NK-92 treated with Interleukin-12 subunit alpha and Interleukin-12 subunit beta, amount 100 ng/mL, for 24 hours (cell line): ENCODE data around the gene CNTNAP3B.
"Not testable (repeated sequence)": the region's sequence is repeated elsewhere in the genome, so short reads cannot be mapped to it uniquely, and the experiment has no call there.

ENCODE experiments used
- DNase-seq: peaks from one replicate; lab custom pipeline; 2025; lab: John Stamatoyannopoulos, UW

CNTNAP3B gene

DNA sequence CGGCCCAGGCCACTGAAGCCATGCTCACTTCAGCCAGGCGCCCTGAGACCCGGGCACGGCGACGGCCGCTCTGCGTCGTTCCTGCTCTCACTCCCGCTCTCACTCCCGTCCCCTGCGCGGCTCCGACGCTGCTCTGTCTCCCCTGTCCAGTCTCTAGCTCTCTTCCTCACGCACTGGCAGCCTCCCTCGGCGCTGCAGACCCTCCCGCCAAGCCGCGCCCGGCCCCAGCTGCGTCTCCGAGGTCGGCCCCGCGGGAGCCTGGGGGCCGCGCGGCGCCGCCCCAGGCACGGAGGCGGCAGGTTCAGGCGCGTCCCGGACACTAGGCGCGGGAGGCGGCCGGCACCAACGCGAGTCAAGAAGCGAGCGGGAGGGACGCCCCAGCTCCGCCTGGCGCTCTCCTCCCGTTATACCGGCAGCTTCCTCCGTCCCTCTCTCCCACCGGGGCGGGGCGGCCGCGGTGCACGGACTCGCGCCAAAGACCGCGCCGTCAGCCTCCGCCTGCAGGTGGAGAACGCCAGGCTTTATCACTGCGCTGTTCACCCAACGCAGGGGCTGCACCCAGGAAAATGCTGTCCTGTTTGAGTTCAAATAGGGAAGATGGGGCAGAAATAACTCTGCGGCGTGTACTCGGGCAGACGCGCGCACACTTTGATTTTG, at the start of gene CNTNAP3B:
Gene CNTNAP3B (minus strand): TSS at position 354 of the 657 bp plus-strand sequence. CDS start 332 bp downstream, at position 22.
- DNase-seq: not testable (repeated sequence)

DNA sequence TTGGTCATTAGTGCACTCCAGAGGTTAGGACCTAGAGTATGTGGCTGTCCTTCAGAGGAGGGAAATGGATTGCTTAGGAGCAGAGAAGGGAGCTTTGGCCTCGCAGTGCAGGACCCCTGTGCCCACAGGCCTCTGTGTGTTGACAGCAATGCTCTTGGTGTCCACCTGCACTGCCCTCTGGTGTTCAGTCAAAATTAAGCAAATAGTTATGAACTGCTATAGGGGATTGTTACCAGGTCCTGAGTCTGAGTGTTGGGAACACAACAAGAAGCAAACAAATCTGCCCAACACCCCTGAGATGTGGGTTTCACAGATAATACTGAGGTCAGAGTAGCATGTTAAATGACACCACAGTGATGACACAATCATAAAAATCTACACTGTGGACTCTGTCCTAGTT, 31.1 kb upstream of the CNTNAP3B start:
- DNase-seq: not testable (repeated sequence)

DNA sequence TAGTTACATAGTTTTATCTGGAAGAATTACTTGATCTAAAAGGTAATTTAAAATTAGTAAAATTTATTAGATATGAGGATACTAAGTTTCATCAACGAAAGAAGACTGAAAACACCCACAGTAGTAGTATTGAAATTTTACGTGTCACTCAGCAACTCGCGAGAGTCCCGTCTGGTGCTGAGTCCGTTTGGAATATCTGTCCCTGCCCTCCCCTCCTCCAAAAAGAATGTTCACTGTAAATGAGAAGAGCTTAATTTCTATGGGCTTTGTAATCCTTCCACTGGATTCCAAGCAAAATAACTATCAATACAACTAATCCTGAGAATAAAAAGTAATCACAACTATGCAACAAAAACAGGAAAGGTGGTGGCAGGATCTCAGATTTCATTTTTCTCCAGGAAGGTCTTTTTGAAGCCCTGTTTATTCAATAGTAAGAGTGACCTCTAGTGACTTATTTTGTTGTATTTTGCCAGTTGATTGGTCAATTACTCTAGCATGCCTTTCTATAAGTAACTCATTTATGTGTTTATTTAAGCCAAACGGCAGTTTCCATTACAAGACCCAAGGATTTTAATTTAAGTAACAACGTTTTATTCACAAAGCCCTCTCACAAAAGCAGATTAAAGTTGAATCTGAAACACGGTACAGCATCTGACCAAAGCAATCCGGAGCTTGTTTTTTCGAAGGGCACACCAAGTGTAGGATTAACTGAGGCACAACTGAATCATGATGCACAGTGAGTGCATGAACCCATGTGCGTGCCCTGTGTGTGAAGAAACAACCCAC, 2.0 kb downstream of the CNTNAP3B start:
- DNase-seq: not testable (repeated sequence)

DNA sequence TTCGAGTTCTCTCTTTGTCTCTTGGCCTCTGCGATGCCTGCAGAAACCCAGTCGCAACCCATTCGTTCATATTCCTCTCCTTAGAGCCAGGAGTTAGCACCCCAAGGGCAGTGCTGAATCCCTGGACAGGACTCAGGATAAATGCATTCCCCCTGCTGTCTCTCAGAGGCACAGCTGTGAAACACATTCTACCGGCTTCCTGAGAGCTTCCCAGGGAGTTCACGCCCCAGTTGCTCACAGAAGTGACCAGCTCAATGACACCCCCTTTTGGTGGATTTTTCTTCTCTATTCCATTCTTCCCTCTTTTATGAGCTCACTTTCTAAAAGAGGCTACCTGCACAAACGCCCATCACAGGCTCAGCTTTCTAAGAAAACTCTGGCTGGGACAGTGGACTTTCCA, 8.2 kb downstream of the CNTNAP3B start:
- DNase-seq: not testable (repeated sequence)

DNA sequence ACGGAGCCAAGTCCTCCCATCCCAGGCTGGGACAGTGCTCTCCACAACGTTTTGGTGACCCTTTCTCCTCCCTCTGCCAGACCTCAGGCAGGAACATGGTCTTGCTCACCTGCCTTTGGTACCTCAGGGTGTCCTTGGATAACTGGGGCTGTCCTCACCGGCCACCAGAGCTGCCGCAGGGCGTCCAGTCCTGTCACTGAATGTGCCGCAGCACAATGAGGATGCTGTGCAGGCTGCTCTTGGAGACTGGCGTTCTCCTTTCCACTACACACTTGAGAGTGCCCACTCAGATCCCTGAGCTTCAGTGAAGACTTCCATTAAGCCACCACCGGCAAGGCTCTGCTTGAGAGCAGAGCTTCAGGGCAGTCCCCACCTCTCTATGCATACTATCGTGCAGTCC, 33.3 kb downstream of the CNTNAP3B start:
- not testable (repeated sequence) for DNase-seq

DNA sequence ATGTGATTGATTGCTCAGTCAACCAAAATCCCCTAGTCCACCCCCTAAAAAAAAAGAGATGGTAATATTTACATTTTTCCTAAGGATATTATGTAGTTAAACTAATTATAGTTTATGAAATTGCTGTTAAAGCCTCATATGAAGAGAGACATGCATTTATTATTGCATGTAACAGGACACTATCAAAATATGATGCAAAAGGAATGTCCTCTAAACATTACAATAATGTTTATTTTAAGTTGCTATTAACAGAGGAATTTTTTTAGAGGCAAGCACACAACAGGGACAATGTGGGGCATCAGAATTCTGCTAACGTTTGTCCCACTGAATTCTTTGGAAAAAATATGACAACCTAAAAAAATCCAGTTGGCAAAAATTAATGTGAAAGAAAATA, 44.7 kb downstream of the CNTNAP3B start:
- not testable (repeated sequence) for DNase-seq

DNA sequence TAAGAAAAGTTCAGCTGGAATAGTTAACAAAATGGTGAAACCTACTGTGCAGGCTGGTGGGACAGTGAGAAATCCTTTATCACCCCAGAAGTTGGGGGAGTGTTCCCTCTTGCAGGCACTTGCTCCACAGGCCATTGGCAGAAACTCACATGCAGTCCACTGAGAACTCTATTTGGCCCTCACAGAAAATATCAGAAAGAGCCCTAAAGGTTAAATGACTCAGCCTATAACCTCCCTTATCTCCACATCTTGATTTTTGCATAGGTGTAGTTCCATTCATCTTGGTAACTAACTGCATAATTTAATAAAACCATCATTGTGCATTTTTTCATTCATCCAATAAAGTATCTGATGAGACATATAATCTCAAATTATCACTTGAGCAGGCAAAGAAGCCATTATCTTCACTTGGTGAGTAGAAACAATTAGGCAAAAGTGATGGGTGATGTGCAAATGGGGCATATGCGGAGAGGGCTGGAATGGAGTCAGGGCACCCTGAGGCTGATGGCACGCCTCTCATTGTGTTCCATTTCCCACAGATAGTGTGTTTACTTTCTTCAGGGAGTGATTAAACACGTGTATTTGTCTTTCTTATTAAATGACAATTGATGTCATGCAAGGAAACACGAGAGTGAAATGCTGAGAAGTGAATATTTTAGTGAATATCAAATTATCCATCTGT, 45.2 kb downstream of the CNTNAP3B start:
- DNase-seq: not testable (repeated sequence)

DNA sequence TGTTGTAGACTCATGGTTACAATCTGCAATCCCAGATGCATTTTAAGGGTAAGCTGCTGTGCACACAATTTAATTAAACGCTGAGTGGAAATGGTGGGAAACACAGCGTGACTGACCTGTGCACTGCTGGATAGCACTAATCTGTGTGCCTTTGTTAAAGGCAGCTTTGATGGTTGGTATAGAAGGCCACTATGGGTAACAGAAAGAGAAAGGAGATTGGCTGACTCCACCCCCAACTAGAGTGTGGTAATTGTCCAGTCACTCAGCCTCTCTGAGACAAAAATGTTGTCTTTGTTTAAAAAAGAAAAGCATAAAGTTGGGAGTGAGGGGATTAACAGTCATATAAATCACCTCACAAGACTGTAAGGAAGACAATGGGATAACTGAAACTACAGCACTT, 48.9 kb downstream of the CNTNAP3B start:
- not testable (repeated sequence) for DNase-seq

DNA sequence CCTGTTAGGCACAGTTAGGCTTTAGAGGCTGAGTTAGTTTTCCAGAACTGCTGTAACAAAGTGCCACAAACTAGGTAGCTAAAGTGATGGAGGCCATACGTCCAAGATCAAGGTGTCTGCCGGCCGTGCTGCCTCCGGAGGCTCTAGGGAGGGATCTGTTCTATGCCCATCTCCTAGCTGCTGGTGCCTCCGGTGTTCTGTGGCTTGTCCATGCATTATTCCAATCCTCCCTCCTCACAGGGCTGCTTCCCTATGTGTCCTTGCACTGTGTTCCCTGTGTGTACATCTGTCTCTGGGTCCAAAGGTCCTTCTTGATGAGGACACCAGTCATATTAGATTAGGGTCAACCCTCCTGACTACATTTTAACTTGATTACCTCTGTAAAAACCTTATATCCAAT, 54.4 kb downstream of the CNTNAP3B start:
- not testable (repeated sequence) for DNase-seq

DNA sequence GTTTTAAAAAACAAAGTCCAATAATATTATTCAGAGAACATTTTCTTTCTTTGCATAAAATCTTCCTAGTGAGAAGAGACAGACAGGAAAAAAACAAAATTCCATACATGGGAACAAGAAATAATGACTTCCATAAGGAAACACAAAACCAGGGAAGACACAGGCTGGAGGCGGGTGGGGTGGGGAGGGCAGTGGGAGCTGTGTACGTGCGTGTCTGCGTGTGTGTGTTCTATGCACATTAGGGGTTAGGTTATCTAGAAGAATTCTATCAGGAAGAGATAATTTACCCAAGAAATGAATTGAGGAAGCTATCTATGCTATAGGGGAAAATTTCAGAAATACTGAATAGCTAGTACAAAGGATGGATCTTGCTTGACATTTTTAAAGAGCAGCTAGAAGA, 58.2 kb downstream of the CNTNAP3B start:
- not testable (repeated sequence) for DNase-seq

DNA sequence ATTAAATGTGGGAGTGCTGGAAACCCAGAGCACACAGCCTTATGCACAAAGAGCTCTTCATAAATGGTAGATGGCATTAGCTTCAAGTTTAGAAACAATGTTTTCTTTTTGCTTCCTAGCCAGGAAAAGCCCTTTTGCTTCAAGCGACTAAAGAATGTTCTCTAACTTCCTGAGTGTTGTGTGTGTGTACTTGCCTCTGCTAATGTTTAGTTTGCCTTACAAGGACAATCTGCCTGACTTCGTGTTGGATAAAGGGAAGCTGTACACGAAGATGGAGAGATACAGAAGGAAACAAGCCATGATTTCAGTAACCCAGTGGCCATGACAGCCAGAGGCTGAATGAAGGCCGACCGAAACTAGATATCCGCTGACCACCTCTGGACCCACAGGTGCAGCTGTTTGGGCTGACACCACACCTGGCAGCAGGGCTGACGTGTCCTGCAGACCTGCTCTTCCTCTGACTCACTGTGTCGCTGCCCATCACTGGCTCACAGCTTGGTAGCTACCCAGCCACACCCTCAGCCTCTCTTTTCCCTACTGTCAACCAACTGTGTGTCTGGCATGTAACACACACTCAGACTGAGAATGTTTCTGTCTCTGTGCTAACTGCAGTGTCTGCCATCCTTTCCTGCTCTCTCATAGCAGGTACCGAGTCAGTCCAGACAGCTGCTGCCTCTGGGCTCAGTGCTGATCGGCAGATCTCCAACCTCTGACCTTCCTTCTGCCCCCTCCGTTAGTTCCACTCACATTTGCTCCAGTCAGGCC, 59.0 kb downstream of the CNTNAP3B start:
- DNase-seq: not testable (repeated sequence)

DNA sequence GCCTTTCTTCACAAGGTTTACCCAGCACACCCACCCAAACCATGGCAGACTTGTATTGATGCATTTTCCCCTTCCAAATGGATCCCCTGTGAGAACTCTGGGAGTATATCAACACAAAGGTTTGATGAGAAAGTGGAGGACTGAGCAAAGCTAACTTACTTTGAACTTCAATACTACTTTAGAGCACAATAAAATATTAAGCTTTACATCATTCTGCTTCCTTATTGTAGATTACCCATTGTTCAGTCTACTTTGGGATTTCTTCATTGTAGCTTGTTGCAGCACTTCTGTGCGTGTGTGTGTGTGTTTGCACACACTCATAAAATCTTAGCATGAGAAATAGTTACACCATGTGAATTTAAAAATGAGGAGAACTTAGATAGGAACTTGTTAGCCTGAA, 75.4 kb downstream of the CNTNAP3B start:
- not testable (repeated sequence) for DNase-seq

DNA sequence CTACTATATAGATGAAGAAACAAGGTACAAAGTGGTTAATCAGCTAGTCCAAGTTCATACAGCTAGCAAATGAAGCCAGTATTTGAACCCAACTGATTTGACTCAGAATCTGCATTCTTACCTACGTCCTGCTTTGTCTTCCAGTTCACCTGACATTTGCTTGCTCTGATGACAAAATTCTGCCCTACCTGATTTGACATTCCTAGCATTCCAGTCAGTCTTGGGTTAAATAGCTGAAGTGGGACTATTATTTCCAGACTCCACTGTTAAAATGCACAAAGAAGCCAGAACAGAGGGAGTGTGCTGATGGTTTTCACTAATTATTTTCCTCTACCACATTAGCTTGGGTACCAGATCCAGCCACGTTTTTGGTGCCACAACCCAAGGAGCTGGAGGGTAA, 78.5 kb downstream of the CNTNAP3B start:
- DNase-seq: not testable (repeated sequence)

DNA sequence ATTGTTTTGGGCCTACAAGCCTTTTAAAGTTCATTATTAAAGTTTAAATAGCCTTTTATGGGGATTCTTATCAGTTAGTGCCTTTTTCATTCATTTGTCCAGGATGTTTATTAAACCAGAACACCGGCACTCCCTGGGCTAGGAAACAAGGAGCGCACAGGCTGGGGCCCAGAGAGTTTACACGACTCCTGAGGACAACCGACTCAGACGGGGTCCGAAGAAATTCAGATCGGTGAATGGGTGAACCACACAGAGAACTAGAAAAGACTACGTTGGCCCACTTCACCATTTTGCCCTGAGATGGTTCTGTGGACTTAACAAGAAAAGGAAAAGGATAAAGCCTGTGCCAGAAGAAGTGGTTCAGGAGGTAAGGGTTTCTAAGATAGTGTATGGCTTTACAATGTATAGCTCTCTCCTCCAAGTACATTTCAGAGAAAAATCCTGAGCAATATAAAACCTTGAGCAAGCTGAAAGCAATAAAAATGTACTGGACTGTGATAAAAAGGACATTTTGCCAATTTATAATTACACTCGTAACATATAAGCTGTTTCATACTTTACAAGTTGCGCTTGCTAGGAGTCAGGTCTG, 84.7 kb downstream of the CNTNAP3B start:
- DNase-seq: not testable (repeated sequence)

DNA sequence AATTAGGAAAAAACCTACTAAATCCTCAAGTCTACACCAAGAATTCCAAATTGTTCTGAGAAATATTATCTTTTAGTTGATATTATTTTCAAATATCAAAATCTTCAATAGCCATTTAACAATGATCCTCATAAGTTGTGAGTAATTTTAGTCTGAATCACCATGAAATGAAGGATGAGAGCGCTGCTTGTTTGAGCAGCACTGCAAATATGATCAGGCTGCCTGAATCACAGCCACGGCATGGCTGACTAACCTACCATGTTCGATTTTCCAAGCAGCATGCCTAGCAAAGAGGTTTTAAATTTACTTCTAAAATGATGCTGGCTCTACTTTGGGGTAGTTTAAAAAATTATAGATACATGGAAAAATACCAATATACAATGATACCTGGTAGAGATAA, 95.7 kb downstream of the CNTNAP3B start:
- not testable (repeated sequence) for DNase-seq

DNA sequence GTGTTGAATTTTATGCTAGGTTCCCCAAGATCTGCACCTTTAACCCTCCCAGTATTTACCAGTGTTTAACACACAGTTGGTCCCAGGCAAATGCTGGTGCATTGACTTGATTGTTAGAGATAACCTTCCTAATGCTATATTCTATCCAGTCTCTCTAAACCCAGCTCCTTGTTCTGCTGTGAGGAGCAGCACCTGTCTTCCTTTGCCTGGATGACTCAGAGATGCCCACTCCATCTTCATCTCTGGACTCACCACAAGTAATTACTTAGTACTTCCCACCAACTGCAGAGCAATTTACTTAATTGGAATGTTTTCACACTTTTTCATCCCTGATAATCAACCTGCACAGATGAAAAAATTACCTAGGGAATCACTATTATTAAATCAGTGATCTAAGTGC, 108.6 kb downstream of the CNTNAP3B start:
- not testable (repeated sequence) for DNase-seq

DNA sequence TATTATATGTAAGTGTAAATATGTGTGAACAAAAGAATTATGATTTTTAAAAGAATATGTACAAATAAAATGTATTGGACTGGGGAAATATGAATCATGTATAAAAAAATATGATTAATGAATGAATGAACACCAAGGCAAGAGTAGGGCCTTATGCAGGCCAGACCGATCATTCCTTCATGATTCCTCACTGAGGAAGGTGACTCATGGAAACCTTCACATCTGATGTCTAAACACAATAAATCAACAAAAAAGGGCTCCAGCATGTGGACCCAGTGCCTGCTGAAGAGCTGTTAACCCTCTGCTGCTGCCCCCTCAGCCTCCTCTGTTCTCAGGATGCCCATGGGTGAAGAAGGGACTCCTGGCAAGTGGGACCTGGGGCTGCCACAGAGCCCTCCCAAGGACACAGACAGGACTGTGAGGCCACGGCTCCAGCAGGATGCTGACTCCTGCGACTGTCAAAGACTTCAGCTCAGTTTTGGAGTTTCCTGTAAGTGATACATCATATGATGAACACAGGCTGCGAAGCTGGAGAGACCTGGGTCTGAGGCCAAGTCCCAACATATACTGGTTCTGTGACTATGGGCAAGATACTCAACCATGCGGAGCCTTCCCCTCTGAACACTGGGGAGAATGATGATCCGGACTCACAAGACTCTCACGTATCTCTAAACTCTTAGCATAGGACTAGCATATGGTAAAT, 110.9 kb downstream of the CNTNAP3B start:
- not testable (repeated sequence) for DNase-seq

DNA sequence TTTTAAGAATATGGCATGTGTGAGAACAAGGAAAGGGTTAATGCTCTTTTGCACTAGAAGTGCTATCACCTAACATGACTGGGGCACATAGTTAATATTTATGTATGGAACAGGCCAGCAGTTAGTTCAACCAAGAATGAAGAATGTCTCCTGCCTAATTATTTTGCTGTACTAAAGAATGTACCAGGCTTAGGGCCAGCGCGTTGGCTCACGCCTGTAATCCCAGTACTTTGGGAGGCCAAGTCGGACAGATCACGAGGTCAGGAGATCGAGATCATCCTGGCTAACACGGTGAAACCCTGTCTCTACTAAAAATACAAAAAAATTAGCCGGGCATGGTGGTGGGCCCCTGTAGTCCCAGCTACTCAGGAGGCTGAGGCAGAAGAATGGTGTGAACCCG, 114.9 kb downstream of the CNTNAP3B start:
- DNase-seq: not testable (repeated sequence)

DNA sequence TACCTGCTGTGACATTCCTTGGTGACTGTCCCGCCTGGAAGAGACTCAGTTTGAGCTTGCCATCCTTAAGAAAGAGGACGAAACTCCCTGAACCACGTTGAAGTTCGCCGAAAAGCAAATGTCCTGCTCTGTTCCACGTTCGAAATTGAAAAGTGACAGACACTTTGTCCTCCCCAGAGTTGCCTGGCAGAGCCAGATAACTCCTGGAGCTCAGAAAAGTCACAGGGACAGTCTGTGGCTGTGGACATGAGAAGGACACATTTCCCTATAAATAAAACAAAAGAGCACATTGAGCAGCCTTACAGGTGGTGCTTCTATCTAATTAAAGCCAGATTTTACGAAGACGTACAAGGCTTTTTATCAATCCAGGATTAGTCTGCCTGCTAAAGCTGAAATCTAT, 137.6 kb downstream of the CNTNAP3B start:
- DNase-seq: not testable (repeated sequence)

DNA sequence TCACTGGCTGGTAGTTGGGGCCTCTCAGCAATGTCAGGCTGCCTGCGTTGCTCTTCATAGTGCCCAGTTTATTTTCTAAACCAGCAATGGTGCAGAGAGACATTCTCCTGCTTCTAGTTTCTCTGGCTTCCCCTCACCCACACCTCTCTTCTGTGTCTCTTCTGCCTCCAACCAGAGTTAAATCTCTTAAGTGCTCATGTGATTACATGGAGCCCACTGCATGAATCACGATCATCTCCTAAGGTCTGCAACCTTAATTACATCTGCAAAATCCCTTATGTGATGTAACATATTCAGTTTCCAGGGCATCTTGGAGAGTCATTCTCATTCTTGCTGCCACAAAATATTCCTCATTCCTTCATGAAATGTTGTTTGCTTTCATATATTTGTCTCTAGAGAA, 149.0 kb downstream of the CNTNAP3B start:
- not testable (repeated sequence) for DNase-seq
